ENCODE data around the gene TNRC6C.
"Not testable (repeated sequence)": the region's sequence is repeated elsewhere in the genome, so short reads cannot be mapped to it uniquely, and the experiment has no call there.

The TNRC6C gene

DNA sequence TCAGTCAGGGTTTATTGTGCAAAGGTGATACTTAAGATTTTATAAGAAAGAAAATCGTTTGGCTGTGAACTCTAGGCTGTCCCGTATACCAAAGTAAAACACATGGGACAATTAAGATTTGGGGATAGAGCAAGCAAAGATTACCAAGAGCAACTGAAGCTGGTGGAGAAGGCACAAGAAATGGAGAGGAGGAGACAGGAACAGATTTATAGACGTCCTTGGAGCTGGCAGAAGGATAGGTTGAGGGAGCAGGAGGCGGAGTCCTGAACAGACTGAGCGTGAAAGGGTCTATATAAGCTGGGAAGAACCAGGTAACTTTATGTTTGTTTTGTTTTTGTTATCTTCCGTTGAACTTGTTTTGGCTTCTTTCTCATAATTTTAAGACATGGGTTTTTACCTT, 3.8 kb downstream of the TNRC6C start:
- TF ChIP-seq, protein P1, sequence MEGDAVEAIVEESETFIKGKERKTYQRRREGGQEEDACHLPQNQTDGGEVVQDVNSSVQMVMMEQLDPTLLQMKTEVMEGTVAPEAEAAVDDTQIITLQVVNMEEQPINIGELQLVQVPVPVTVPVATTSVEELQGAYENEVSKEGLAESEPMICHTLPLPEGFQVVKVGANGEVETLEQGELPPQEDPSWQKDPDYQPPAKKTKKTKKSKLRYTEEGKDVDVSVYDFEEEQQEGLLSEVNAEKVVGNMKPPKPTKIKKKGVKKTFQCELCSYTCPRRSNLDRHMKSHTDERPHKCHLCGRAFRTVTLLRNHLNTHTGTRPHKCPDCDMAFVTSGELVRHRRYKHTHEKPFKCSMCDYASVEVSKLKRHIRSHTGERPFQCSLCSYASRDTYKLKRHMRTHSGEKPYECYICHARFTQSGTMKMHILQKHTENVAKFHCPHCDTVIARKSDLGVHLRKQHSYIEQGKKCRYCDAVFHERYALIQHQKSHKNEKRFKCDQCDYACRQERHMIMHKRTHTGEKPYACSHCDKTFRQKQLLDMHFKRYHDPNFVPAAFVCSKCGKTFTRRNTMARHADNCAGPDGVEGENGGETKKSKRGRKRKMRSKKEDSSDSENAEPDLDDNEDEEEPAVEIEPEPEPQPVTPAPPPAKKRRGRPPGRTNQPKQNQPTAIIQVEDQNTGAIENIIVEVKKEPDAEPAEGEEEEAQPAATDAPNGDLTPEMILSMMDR (IDR thresholded peaks at IDR 0.05; ENCODE audit: unreplicated experiment in 3 of 3), result no peak
- H3K4me3 Mint-ChIP-seq, result peak overlapping the region; percentile 1 to 9 (median 5)
- H3K27ac Mint-ChIP-seq, result no peak overlapping the region
- H3K4me1 Mint-ChIP-seq, result peaks cover 60% of the 10 kb centered on the region
- no peaks in the 10 kb centered on the region for H3K36me3 Mint-ChIP-seq (ENCODE audit: low read depth)
- H3K27me3 Mint-ChIP-seq (ENCODE audit: low read depth), result peaks cover 12% of the 10 kb centered on the region
- no peaks in the 10 kb centered on the region for H3K9me3 Mint-ChIP-seq

DNA sequence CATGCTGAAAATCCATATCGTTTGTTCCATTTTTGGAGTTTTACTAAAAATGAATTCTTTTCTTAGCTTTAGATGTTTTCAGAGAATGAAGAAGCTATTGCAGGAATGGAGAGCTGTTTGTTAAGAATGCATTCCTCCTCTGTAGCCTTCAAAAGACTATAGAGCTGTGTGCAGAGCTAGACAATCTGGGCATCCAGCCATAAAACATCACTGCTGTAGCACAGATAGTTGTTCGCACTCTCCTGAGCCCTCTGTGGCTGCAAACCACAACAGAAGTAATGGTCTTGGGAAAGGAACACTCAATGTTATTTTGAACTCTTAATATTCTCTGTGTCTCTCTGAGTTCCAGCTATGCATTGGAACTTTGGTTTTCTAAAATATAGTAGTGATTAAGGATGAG, 4.9 kb downstream of the TNRC6C start:
- no peaks in the 10 kb centered on the region for H3K9me3 Mint-ChIP-seq
- H3K27me3 Mint-ChIP-seq (ENCODE audit: low read depth), result peaks cover 8% of the 10 kb centered on the region
- TF ChIP-seq, protein P1 (IDR thresholded peaks at IDR 0.05; ENCODE audit: unreplicated experiment in 3 of 3), result no peak
- no peaks in the 10 kb centered on the region for H3K36me3 Mint-ChIP-seq (ENCODE audit: low read depth)
- H3K27ac Mint-ChIP-seq, result peak overlapping the region; percentile 13 to 55 (median 41)
- peaks cover 56% of the 10 kb centered on the region for H3K4me1 Mint-ChIP-seq
- peak overlapping the region in 2 of 3 experiments; percentile 52 to 59 for H3K4me3 Mint-ChIP-seq

DNA sequence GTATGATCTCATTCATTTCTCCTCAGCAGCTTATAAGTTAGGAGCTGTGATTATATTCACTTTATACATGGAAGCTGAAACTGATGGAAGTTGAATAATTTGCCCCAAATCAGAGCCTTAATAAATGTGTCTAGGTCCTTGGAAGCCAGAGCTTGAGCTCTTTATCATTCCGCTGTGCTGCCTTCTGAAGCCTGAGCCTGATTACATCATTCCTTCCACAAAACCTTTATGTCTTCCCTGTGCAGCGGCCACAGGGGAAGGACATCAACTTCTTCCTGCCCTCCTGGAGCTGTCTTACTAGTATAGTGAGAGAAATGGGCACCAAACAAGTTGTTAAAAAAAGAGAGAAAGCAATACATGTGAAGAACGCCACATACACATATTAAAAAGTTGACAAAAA, 6.8 kb downstream of the TNRC6C start:
- H3K36me3 Mint-ChIP-seq (ENCODE audit: low read depth), result no peaks in the 10 kb centered on the region
- peak overlapping the region in 1 of 3 experiments; percentile 15 for H3K27ac Mint-ChIP-seq
- H3K4me1 Mint-ChIP-seq, result peaks cover 46% of the 10 kb centered on the region
- H3K4me3 Mint-ChIP-seq, result no peak overlapping the region
- peaks cover 2% of the 10 kb centered on the region for H3K27me3 Mint-ChIP-seq (ENCODE audit: low read depth)
- no peaks in the 10 kb centered on the region for H3K9me3 Mint-ChIP-seq
- TF ChIP-seq, protein P1 (IDR thresholded peaks at IDR 0.05; ENCODE audit: unreplicated experiment in 3 of 3), result no peak

DNA sequence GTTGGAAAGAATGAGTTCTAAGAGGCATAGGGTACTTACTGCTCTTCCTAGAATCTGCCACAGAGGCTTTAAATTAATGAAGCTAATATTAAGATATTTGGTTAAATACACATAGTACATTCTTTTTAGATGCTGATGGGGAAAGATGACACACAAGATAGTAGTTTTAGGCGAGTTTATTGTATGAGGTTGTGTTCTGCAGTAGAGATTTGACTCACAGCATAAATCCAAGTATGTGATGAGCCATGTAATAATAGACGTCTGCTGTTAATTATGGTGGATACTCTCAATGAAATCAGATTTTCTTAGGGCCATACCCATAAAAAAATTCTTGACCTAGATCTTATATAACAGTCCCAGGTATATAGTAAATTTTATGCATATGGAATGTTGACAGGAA, 8.0 kb downstream of the TNRC6C start:
- H3K4me1 Mint-ChIP-seq, result peaks cover 41% of the 10 kb centered on the region
- H3K9me3 Mint-ChIP-seq, result no peaks in the 10 kb centered on the region
- no peaks in the 10 kb centered on the region for H3K27me3 Mint-ChIP-seq (ENCODE audit: low read depth)
- no peaks in the 10 kb centered on the region for H3K36me3 Mint-ChIP-seq (ENCODE audit: low read depth)
- H3K4me3 Mint-ChIP-seq, result no peak overlapping the region
- TF ChIP-seq, protein P1 (IDR thresholded peaks at IDR 0.05; ENCODE audit: unreplicated experiment in 3 of 3), result no peak
- no peak overlapping the region for H3K27ac Mint-ChIP-seq

DNA sequence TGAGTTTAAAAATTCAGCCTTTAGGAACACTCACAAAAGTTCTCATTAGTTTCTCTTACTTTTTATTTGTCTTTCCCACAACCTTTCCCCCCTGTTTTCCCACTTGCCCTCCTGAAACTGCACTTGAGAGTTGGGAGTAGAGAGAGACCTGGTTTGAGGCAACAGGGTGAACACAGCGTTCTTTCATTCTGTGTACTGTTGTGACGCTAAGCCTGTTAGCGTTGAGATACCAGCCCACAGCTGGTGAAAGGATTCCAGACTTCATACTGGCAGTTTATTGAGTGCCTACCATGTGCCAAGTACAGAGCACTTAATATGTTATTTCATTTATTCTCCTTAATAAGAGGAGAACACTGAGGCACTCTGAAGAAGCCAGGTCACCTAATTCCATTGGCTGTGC, 10.3 kb downstream of the TNRC6C start:
- H3K27me3 Mint-ChIP-seq (ENCODE audit: low read depth), result no peaks in the 10 kb centered on the region
- no peaks in the 10 kb centered on the region for H3K36me3 Mint-ChIP-seq (ENCODE audit: low read depth)
- no peak overlapping the region for H3K4me3 Mint-ChIP-seq
- no peaks in the 10 kb centered on the region for H3K9me3 Mint-ChIP-seq
- H3K27ac Mint-ChIP-seq, result no peak overlapping the region
- TF ChIP-seq, protein P1 (IDR thresholded peaks at IDR 0.05; ENCODE audit: unreplicated experiment in 3 of 3), result no peak
- peaks cover 20% of the 10 kb centered on the region for H3K4me1 Mint-ChIP-seq

DNA sequence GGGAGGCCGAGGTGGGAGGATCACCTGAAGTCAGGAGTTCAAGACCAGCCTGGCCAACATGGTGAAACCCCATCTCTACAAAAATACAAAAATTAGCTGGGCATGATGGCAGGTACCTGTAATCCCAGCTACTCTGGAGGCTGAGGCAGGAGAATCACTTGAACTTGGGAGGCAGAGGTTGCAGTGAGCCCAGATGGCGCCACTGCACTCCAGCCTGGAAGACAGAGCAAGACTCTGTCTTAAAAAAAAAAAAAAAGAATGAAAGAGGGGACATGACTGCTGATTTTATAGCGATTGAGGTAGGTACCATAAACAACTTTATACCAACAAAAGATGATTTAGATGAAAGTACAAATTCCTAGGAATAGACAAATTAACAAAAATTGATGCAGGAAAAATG, 13.8 kb downstream of the TNRC6C start:
- not testable (repeated sequence) for H3K27me3 Mint-ChIP-seq (ENCODE audit: low read depth); H3K36me3 Mint-ChIP-seq (ENCODE audit: low read depth); H3K9me3 Mint-ChIP-seq; H3K4me1 Mint-ChIP-seq; H3K4me3 Mint-ChIP-seq; H3K27ac Mint-ChIP-seq

Measured in nephron (organoid).